Fibroblast of lung (primary cell): ENCODE data around the gene PFKFB2. TPM values are rescaled to one million over a fixed set of nuclear protein-coding genes. Genes with fewer than 3 reads are reported as not detected.

Experiments used
- DNase-seq, 2 donors: peaks; one replicate each; pipeline versions ENCODE4 v3.0.0 to v3.0.0-alpha.2; 2010; ENCODE audit warnings: low read depth in 2 of 2
- H2AFZ ChIP-seq: 2 replicates; pipeline ENCODE4 v1.5.1; 2012; ENCODE audit warnings: low read length, control low read depth, inconsistent platforms
- H3K27ac ChIP-seq: 2 replicates; pipeline ENCODE4 v1.5.1; 2011; ENCODE audit warnings: low read length, control low read depth; ENCODE audit not compliant: insufficient read depth
- H3K27me3 ChIP-seq: 2 replicates; pipeline ENCODE4 v1.5.1; 2011; ENCODE audit warnings: mild to moderate bottlenecking, low read length; ENCODE audit not compliant: control insufficient read depth, insufficient read depth
- H3K36me3 ChIP-seq: 2 replicates; pipeline ENCODE4 v1.5.1; 2011; ENCODE audit warnings: low read length; ENCODE audit not compliant: control insufficient read depth, insufficient read depth
- H3K4me1 ChIP-seq: 2 replicates; pipeline ENCODE4 v1.5.1; 2011; ENCODE audit warnings: low read length; ENCODE audit not compliant: control insufficient read depth, insufficient read depth; ENCODE audit errors: extremely low read depth
- H3K4me2 ChIP-seq: 2 replicates; pipeline ENCODE4 v1.5.1; 2011; ENCODE audit warnings: low read length, control low read depth; ENCODE audit not compliant: insufficient read depth; ENCODE audit errors: extremely low read depth
- H3K4me3 ChIP-seq, 4 experiments: fragments of 200-600 bp in 1 of 4; sonication (generic) in 1 of 4; replicated peaks in 1 of 4; 2 replicates each; pipeline ENCODE4 v1.5.1; 2011 to 2016; ENCODE audit warnings: low read length in 4 of 4, low read depth in 3 of 4, mild to moderate bottlenecking in 3 of 4, control low read depth in 2 of 4, inconsistent platforms in 1 of 4, mixed read lengths in 1 of 4; ENCODE audit not compliant: insufficient read depth in 1 of 4; ENCODE audit errors: control extremely low read depth in 1 of 4
- H3K79me2 ChIP-seq: 2 replicates; pipeline ENCODE4 v1.5.1; 2012; ENCODE audit warnings: mild to moderate bottlenecking, low read length, inconsistent platforms; ENCODE audit not compliant: control insufficient read depth, insufficient read depth
- H3K9ac ChIP-seq: 2 replicates; pipeline ENCODE4 v1.5.1; 2011; ENCODE audit warnings: mild to moderate bottlenecking, low read length, control low read depth; ENCODE audit not compliant: insufficient read depth
- H3K9me3 ChIP-seq: 2 replicates; pipeline ENCODE4 v1.5.1; 2012; ENCODE audit warnings: low read depth, low read length; ENCODE audit not compliant: control insufficient read depth, insufficient read depth
- H4K20me1 ChIP-seq: 2 replicates; pipeline ENCODE4 v1.5.1; 2011; ENCODE audit warnings: low read length; ENCODE audit not compliant: control insufficient read depth, insufficient read depth; ENCODE audit errors: extremely low read depth
- EZH2 ChIP-seq: IDR thresholded peaks from 2 replicates; pipeline ENCODE4 v1.5.1; 2012; ENCODE audit warnings: low read length, control low read depth, mild to moderate bottlenecking; ENCODE audit errors: missing control alignments
- polyA plus RNA-seq, 2 donors: library from polyadenylated mRNA; depleted of rRNA in 1 of 2; stranded (reverse) in 1 of 2; unstranded in 1 of 2; fragments of >200 nt; gene quantifications; 2 replicates each; pipeline ENCODE4 v1.2.1, GENCODE V29; 2011 to 2012; ENCODE audit warnings: missing spikeins in 1 of 2
- total RNA-seq: library from RNA; depleted of rRNA; stranded (reverse); fragments of >200 nt; gene quantifications from 2 replicates; pipeline ENCODE4 v1.2.1, GENCODE V29; 2014
- TF ChIP-seq, protein P1 (sequence below), 2 donors: IDR thresholded peaks in 1 of 2; conservative IDR thresholded peaks in 1 of 2; 1 replicate in 1 of 2; 2 replicates in 1 of 2; pipeline ENCODE4 v1.5.1; 2011 to 2012; ENCODE audit warnings: low read length in 2 of 2, control low read depth in 1 of 2, inconsistent platforms in 1 of 2, low read depth in 1 of 2, mild to moderate bottlenecking in 1 of 2

Gene PFKFB2
- total and polyA plus RNA-seq, 2 donors (not counting 1 experiment from before 2014, with no cell fraction given): 3.2 to 7.6 TPM

DNA sequence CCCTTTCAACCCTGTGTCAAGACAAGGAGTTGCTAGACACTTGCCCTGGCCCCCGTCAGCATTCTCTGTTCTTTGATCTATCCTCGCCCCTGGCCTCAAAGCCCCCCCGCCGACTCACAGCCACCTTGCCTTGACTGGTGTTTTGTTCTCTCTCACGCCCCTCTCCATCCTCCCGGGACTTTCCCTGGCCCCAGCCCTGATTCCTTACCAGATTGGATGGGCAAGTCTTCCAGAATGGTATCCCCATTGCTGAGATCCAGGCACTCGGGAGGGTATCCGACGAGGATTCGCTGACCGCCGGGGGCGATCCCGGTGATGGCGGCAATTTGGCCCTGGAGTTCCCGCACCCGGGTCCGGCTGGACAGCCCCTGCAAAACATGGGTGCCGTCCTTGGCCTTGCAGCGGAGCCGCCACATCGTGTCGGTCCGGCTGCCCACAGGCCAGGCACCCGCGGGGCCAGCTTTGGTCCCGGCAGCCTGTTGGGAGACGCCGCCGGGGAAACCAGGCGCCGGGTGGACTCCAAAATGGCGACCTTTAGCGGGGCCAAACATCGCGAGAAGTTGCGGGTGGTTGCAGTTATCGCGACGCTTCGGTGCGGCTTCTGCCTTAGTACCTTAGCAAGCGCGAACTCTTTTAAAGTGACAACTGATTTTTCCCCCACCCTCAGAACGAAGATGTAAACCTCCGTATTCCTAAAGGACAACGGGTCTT lies 2.4 kb upstream of the PFKFB2 start:
- DNase-seq: peak; percentile 85 to 93

DNA sequence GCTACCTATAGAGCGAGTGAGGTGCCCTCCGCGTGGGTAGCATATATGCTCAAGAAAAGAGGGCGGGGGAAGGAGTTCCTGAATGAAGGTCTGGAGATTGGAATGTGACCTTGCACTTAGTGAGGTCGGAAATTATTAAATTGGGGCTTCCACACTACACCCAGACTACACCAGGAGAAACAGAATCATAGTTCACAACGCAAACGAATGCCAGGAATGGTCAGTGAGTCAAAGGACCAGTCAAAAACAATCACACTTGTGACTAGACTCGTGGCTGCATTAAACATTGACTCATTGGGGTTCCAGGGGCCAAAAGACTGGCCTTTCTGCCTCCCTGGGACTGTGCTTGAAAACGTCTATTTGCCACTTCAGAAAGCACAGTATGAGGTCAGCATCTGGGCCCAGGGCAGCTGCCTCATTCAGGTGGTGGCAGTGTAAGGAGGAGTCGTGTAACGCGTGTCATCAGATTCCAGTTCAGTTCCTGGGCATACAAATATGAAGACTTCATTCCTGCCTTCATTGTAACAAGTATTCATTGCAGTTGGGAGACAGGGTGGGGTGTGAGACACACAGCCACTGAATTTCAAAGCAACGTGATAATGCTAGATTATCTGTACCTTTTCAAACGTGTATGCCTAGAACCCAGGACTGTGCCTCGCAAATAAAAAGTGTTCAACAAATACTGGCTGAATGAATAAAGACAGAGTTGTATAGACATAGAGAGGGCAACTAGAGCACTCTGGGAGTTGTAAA lies 1.7 kb upstream of the PFKFB2 start, which contains the start of gene YOD1:
Gene YOD1 (minus strand): TSS at position 18 of the 753 bp plus-strand sequence. CDS start 178 bp downstream, outside the sequence.
- DNase-seq: peak in 1 of 2 donors; percentile 79
- Histone ChIP-seq H3K4me2 (peak within 1 kb of the TSS; percentile 72), H3K27me3 (no peaks in the 10 kb centered on the region), H3K4me3 (peak within 1 kb of the TSS; percentile 88 to 99 (median 92)), H3K79me2 (peaks cover 25% of the 10 kb centered on the region), H4K20me1 (no peaks in the 10 kb centered on the region), H3K9me3 (no peaks in the 10 kb centered on the region), H2AFZ (peak within 1 kb of the TSS; percentile 93), H3K36me3 (peaks cover 5% of the 10 kb centered on the region), H3K27ac (peak within 1 kb of the TSS; percentile 92), H3K9ac (peak within 1 kb of the TSS; percentile 93), H3K4me1 (no peaks in the 10 kb centered on the region)
- TF ChIP-seq, protein P1, sequence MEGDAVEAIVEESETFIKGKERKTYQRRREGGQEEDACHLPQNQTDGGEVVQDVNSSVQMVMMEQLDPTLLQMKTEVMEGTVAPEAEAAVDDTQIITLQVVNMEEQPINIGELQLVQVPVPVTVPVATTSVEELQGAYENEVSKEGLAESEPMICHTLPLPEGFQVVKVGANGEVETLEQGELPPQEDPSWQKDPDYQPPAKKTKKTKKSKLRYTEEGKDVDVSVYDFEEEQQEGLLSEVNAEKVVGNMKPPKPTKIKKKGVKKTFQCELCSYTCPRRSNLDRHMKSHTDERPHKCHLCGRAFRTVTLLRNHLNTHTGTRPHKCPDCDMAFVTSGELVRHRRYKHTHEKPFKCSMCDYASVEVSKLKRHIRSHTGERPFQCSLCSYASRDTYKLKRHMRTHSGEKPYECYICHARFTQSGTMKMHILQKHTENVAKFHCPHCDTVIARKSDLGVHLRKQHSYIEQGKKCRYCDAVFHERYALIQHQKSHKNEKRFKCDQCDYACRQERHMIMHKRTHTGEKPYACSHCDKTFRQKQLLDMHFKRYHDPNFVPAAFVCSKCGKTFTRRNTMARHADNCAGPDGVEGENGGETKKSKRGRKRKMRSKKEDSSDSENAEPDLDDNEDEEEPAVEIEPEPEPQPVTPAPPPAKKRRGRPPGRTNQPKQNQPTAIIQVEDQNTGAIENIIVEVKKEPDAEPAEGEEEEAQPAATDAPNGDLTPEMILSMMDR (conservative IDR thresholded peaks at IDR 0.05 in 1 of 2, IDR thresholded peaks at IDR 0.05 in 1 of 2; ENCODE audit: low read depth in 1 of 2, low read length in 2 of 2): no peak
- no peak for TF ChIP-seq EZH2

More for the DNA sequence above, 2.4 kb upstream of the PFKFB2 start:
- H4K20me1 ChIP-seq: no peaks in the 10 kb centered on the region
- H2AFZ ChIP-seq: peak overlapping the region; percentile 93
- H3K27me3 ChIP-seq: no peaks in the 10 kb centered on the region
- H3K4me1 ChIP-seq: peaks cover 1% of the 10 kb centered on the region
- H3K9ac ChIP-seq: peak overlapping the region; percentile 93
- peaks cover 5% of the 10 kb centered on the region for H3K36me3 ChIP-seq
- peaks cover 27% of the 10 kb centered on the region for H3K79me2 ChIP-seq
- H3K4me3 ChIP-seq: peak overlapping the region; percentile 88 to 99 (median 92)
- no peaks in the 10 kb centered on the region for H3K9me3 ChIP-seq
- H3K27ac ChIP-seq: peak overlapping the region; percentile 92
- peak overlapping the region; percentile 72 for H3K4me2 ChIP-seq
- TF ChIP-seq, protein P1 (conservative IDR thresholded peaks at IDR 0.05 in 1 of 2, IDR thresholded peaks at IDR 0.05 in 1 of 2; ENCODE audit: low read depth in 1 of 2, low read length in 2 of 2): no peak
- TF ChIP-seq EZH2: no peak

DNA sequence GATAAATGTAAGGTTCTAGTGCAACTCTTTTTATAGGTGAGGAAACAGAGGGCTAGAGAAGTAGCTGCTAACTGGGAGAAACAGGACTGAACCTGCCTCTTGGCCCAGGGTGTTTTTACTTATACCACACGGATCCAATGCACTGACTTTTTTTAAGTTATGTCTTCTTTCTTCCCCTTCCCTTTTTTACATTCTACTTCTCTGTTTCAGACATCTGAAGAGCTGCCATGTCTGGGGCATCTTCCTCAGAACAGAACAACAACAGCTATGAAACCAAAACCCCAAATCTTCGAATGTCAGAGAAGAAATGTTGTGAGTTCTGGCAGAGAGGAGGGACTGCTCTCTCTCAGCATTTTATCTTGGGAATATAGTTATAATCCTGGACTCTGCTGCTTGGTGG lies 1.4 kb downstream of the PFKFB2 start:
- Histone ChIP-seq H3K36me3 (no peaks in the 10 kb centered on the region), H3K9me3 (no peaks in the 10 kb centered on the region), H3K27me3 (no peaks in the 10 kb centered on the region), H3K27ac (no peak overlapping the region), H3K4me3 (no peak overlapping the region), H3K79me2 (peaks cover 8% of the 10 kb centered on the region), H4K20me1 (no peaks in the 10 kb centered on the region), H3K4me2 (no peak overlapping the region), H3K4me1 (no peaks in the 10 kb centered on the region), H3K9ac (no peak overlapping the region), H2AFZ (no peak overlapping the region)
- no peak for DNase-seq
- TF ChIP-seq, protein P1 (conservative IDR thresholded peaks at IDR 0.05 in 1 of 2, IDR thresholded peaks at IDR 0.05 in 1 of 2; ENCODE audit: low read depth in 1 of 2, low read length in 2 of 2): no peak
- no peak for TF ChIP-seq EZH2
